Endothelial cell of umbilical vein (primary cell): ENCODE results near the gene ZBTB46. TPM values are rescaled to one million over a fixed set of nuclear protein-coding genes. Genes with fewer than 3 reads are reported as not detected.

Experiments used
- BruUV-seq: library from RNA; stranded (reverse); fragments of 400-500 nt; replicated peaks from 2 replicates; lab custom pipeline; 2021; lab: Mats Ljungman, UMichigan
- CTCF ChIA-PET: fragments of 300-600, 350-600 bp; sonication (Branson Sonifier 250); formaldehyde crosslinking; loops from one replicate; lab custom pipeline; 2021; ENCODE audit warnings: antibody characterized with exemption, inconsistent platforms; lab: Charles Lee
- POLR2A ChIA-PET: fragments of 300-600, 350-600 bp; sonication (Branson Sonifier 250); formaldehyde crosslinking; loops from one replicate; lab custom pipeline; 2021; ENCODE audit warnings: antibody characterized with exemption, inconsistent platforms; lab: Charles Lee
- DNase-seq: peaks from one replicate; pipeline ENCODE4 v3.0.0-alpha.2; 2011; ENCODE audit warnings: low read depth, low spot score
- FAIRE-seq: peaks from 2 replicates; lab custom pipeline; 2011; peaks lifted over from hg19 to GRCh38; lab: Jason Lieb, UNC
- H2AFZ ChIP-seq: 2 replicates; pipeline ENCODE4 v1.6.0; 2012; ENCODE audit warnings: low read depth, low read length, control low read depth, inconsistent platforms
- H3K27ac ChIP-seq: 2 replicates; pipeline ENCODE4 v1.5.1; 2011; ENCODE audit warnings: low read depth, mild to moderate bottlenecking, control low read depth, low read length, moderate library complexity; ENCODE audit not compliant: insufficient read depth
- H3K27me3 ChIP-seq, 2 experiments: 2 replicates each; pipeline versions ENCODE4 v1.6.0 to v1.6.1; 2011; ENCODE audit warnings: low read length in 2 of 2, mixed read lengths in 1 of 2; ENCODE audit not compliant: control insufficient read depth in 2 of 2, insufficient read depth in 2 of 2
- H3K36me3 ChIP-seq, 2 experiments: 2 replicates in 1 of 2; 3 replicates in 1 of 2; pipeline ENCODE4 v1.5.1; 2011; ENCODE audit warnings: low read length in 2 of 2, mild to moderate bottlenecking in 1 of 2, moderate library complexity in 1 of 2; ENCODE audit not compliant: control insufficient read depth in 2 of 2, insufficient read depth in 2 of 2; ENCODE audit errors: extremely low read depth in 1 of 2
- H3K4me1 ChIP-seq: 3 replicates; pipeline ENCODE4 v1.5.1; 2011; ENCODE audit warnings: mild to moderate bottlenecking, low read length; ENCODE audit not compliant: control insufficient read depth, insufficient read depth; ENCODE audit errors: extremely low read depth
- H3K4me2 ChIP-seq: 2 replicates; pipeline ENCODE4 v1.6.1; 2011; ENCODE audit warnings: low read length, control low read depth, mixed read lengths; ENCODE audit not compliant: insufficient read depth
- H3K4me3 ChIP-seq, 3 experiments: fragments of 200-600 bp in 1 of 3; sonication (generic), shearing (Covaris generic) in 1 of 3; replicated peaks in 1 of 3; 2 replicates each; pipeline ENCODE4 v1.5.1; 2011 to 2016; ENCODE audit warnings: control low read depth in 3 of 3, low read length in 3 of 3, mild to moderate bottlenecking in 2 of 3, inconsistent platforms in 1 of 3, low read depth in 1 of 3, moderate library complexity in 1 of 3; ENCODE audit not compliant: insufficient read depth in 1 of 3
- H3K79me2 ChIP-seq: 2 replicates; pipeline ENCODE4 v1.6.0; 2012; ENCODE audit warnings: low read length, inconsistent platforms; ENCODE audit not compliant: control insufficient read depth, insufficient read depth
- H3K9ac ChIP-seq: replicated peaks from 2 replicates; pipeline ENCODE3; 2011; ENCODE audit warnings: low read length, control low read depth; ENCODE audit not compliant: insufficient read depth; ENCODE audit errors: extremely low read depth
- H3K9me1 ChIP-seq: replicated peaks from 3 replicates; pipeline ENCODE4 v1.6.0; 2011; ENCODE audit warnings: mild to moderate bottlenecking, low read length; ENCODE audit not compliant: control insufficient read depth, insufficient read depth; ENCODE audit errors: extremely low read depth
- H3K9me3 ChIP-seq: replicated peaks from 2 replicates; pipeline ENCODE4 v1.5.1; 2012; ENCODE audit warnings: low read length, inconsistent platforms; ENCODE audit not compliant: control insufficient read depth, insufficient read depth
- H4K20me1 ChIP-seq: replicated peaks from 2 replicates; pipeline ENCODE3; 2011; ENCODE audit warnings: mild to moderate bottlenecking, low read length; ENCODE audit not compliant: control insufficient read depth, insufficient read depth; ENCODE audit errors: extremely low read depth
- CTCF ChIP-seq, 2 donors: IDR thresholded peaks; 1 replicate in 1 of 2; 2 replicates in 1 of 2; pipeline ENCODE4 v1.5.1; 2011; ENCODE audit warnings: low read length in 2 of 2, mild to moderate bottlenecking in 2 of 2, moderate library complexity in 2 of 2, control low read depth in 1 of 2, inconsistent platforms in 1 of 2, low read depth in 1 of 2; ENCODE audit not compliant: insufficient read depth in 1 of 2; ENCODE audit errors: extremely low read depth in 1 of 2
- EZH2 ChIP-seq: IDR thresholded peaks from 2 replicates; pipeline ENCODE4 v1.6.1; 2012; ENCODE audit warnings: borderline replicate concordance, low read depth, mild to moderate bottlenecking, moderate library complexity, low read length, inconsistent platforms; ENCODE audit not compliant: severe bottlenecking
- FOS ChIP-seq: IDR thresholded peaks from 2 replicates; pipeline ENCODE4 v1.6.1; 2011; ENCODE audit warnings: mild to moderate bottlenecking, low read length, moderate library complexity, borderline replicate concordance; ENCODE audit not compliant: insufficient read depth
- GATA2 ChIP-seq: IDR thresholded peaks from 2 replicates; pipeline ENCODE4 v1.7.0; 2011; ENCODE audit warnings: low read depth, mild to moderate bottlenecking, moderate library complexity, mixed read lengths, low read length; ENCODE audit not compliant: insufficient read length, insufficient read depth
- JUN ChIP-seq: IDR thresholded peaks from 2 replicates; pipeline ENCODE4 v1.6.1; 2011; ENCODE audit warnings: borderline replicate concordance, low read depth; ENCODE audit not compliant: insufficient read length, insufficient read depth
- MAX ChIP-seq: IDR thresholded peaks from 2 replicates; pipeline ENCODE4 v1.6.1; 2011; ENCODE audit not compliant: insufficient read depth, insufficient read length
- MYC ChIP-seq: IDR thresholded peaks from one replicate; pipeline ENCODE4 v1.6.1; 2011; ENCODE audit warnings: mild to moderate bottlenecking, low read depth, low read length
- POLR2A ChIP-seq: IDR thresholded peaks from 2 replicates; pipeline ENCODE4 v1.6.1; 2012; ENCODE audit warnings: low read depth, mild to moderate bottlenecking, control low read depth, low read length
- POLR2AphosphoS5 ChIP-seq: IDR thresholded peaks from 2 replicates; pipeline ENCODE4 v1.6.1; 2012; ENCODE audit warnings: low read depth, mild to moderate bottlenecking, control low read depth, low read length, moderate library complexity; ENCODE audit not compliant: insufficient read depth
- dilution Hi-C: fragments of 300-500 bp; cut with MboI; formaldehyde crosslinking; loops from one replicate; pipeline ENCODE4 v1.15.0; 2019; ENCODE audit warnings: low sequenced_read_pairs; ENCODE audit not compliant: extremely low pct_ligation_motif_present
- intact Hi-C: fragments of 100-400 bp; cut with micrococcal nuclease; formaldehyde crosslinking; loops from one replicate; pipeline ENCODE4 v1.10.0; 2022
- polyA plus RNA-seq, 4 experiments: library from polyadenylated mRNA; depleted of rRNA in 3 of 4; stranded (reverse) in 3 of 4; unstranded in 1 of 4; fragments of >200 nt; gene quantifications; 2 replicates each; pipeline versions ENCODE4 v1.2.1 to v1.2.3, GENCODE V29; 2011 to 2012; ENCODE audit warnings: missing spikeins in 1 of 4
- total RNA-seq: library from RNA; stranded (reverse); gene quantifications from 2 replicates; pipeline ENCODE4 v1.2.3, GENCODE V29; 2021

ZBTB46 gene
- total and polyA plus RNA-seq, 2 donors (not counting 3 experiments of a cell fraction or from before 2014, with no cell fraction given): 1.3 to 7.1 TPM

- H3K4me2 ChIP-seq: no peak overlapping the region
- H3K9me1 ChIP-seq: no peaks in the 10 kb centered on the region
- H2AFZ ChIP-seq: no peak overlapping the region
- BruUV-seq: no TSS peak
- H3K36me3 ChIP-seq: no peaks in the 10 kb centered on the region
- no peaks in the 10 kb centered on the region for H4K20me1 ChIP-seq
- no peaks in the 10 kb centered on the region for H3K79me2 ChIP-seq
- FAIRE-seq (no peak), DNase-seq (no peak)
- TF ChIP-seq FOS (no peak), MAX (no peak)
- POLR2A ChIA-PET: no interaction called here
- H3K27ac ChIP-seq: no peak overlapping the region
- H3K4me3 ChIP-seq: no peak overlapping the region
- dilution Hi-C loops: no loop called here
- CTCF ChIA-PET: no interaction called here
- no peaks in the 10 kb centered on the region for H3K9me3 ChIP-seq
- intact Hi-C loops: no loop called here
- peaks cover 25% of the 10 kb centered on the region for H3K4me1 ChIP-seq
- no peak overlapping the region for H3K9ac ChIP-seq
- no peaks in the 10 kb centered on the region for H3K27me3 ChIP-seq
Observed at GRCh38 chr20:63844511-63844991, 13.5 kb upstream of the ZBTB46 start.

GRCh38 chr20:63843778-63844177 lies 12.7 kb upstream of the ZBTB46 start:
- ChIA-PET POLR2A (no interaction called here), CTCF (no interaction called here)
- no peak overlapping the region for H3K4me2 ChIP-seq
- H3K27ac ChIP-seq: no peak overlapping the region
- no peak overlapping the region for H3K4me3 ChIP-seq
- dilution Hi-C loops (no loop called here), intact Hi-C loops (no loop called here)
- no peak for DNase-seq
- H3K9me3 ChIP-seq: no peaks in the 10 kb centered on the region
- no TSS peak for BruUV-seq
- TF ChIP-seq POLR2A: no peak
- no peak for TF ChIP-seq MAX
- TF ChIP-seq MYC: no peak
- no peak for TF ChIP-seq FOS
- no peak for TF ChIP-seq GATA2
- TF ChIP-seq POLR2AphosphoS5: no peak
- no peak for TF ChIP-seq EZH2
- no peak for TF ChIP-seq JUN
- TF ChIP-seq CTCF (IDR thresholded peaks at IDR 0.05; ENCODE audit: extremely low read depth in 1 of 2, insufficient read depth in 1 of 2, low read depth in 1 of 2, low read length in 2 of 2): no peak
- H3K27me3 ChIP-seq: no peaks in the 10 kb centered on the region
- H3K36me3 ChIP-seq: no peaks in the 10 kb centered on the region
- H3K79me2 ChIP-seq: no peaks in the 10 kb centered on the region
- H2AFZ ChIP-seq: no peak overlapping the region
- H3K9ac ChIP-seq: no peak overlapping the region
- no peaks in the 10 kb centered on the region for H3K9me1 ChIP-seq
- H4K20me1 ChIP-seq: no peaks in the 10 kb centered on the region
- H3K4me1 ChIP-seq: peaks cover 25% of the 10 kb centered on the region
- no peak for FAIRE-seq
